Measurements from ENCODE around the gene AKR1C1. TPM values are rescaled to one million over a fixed set of nuclear protein-coding genes. Genes with fewer than 3 reads are reported as not detected.

AKR1C1 gene
- total and polyA plus RNA-seq, 2 donors (not counting 3 experiments of a cell fraction or from before 2014, with no cell fraction given), result 1.5 to 5.5 TPM

GRCh38 chr10:4934391-4934987, 28.7 kb upstream of the AKR1C1 start:
- H3K9me3 ChIP-seq (replicated peaks; ENCODE audit: control insufficient read depth, insufficient read depth, low read length), result no peaks in the 10 kb centered on the region
- H3K9me1 ChIP-seq (replicated peaks; ENCODE audit: control insufficient read depth, extremely low read depth, insufficient read depth, low read length), result no peaks in the 10 kb centered on the region
- no peak overlapping the region for H3K4me2 ChIP-seq (ENCODE audit: insufficient read depth, low read length)
- no peak overlapping the region for H2AFZ ChIP-seq (ENCODE audit: low read depth, low read length)
- ChIA-PET CTCF (no interaction called here), POLR2A (no interaction called here)
- no peak overlapping the region for H3K9ac ChIP-seq (replicated peaks; ENCODE audit: extremely low read depth, insufficient read depth, low read length)
- peaks cover under 1% of the 10 kb centered on the region for H3K4me1 ChIP-seq (ENCODE audit: control insufficient read depth, extremely low read depth, insufficient read depth, low read length)
- no peaks in the 10 kb centered on the region for H4K20me1 ChIP-seq (replicated peaks; ENCODE audit: control insufficient read depth, extremely low read depth, insufficient read depth, low read length)
- no peaks in the 10 kb centered on the region for H3K79me2 ChIP-seq (ENCODE audit: control insufficient read depth, insufficient read depth, low read length)
- H3K36me3 ChIP-seq (ENCODE audit: control insufficient read depth in 2 of 2, extremely low read depth in 1 of 2, insufficient read depth in 2 of 2, low read length in 2 of 2), result no peaks in the 10 kb centered on the region
- intact Hi-C loops (cut with micrococcal nuclease) (no loop called here), dilution Hi-C loops (cut with MboI; ENCODE audit: extremely low pct_ligation_motif_present, low sequenced_read_pairs) (no loop called here)
- H3K4me3 ChIP-seq (replicated peaks in 1 of 3; ENCODE audit: insufficient read depth in 1 of 3, low read depth in 1 of 3, low read length in 3 of 3), result no peak overlapping the region
- no peaks in the 10 kb centered on the region for H3K27me3 ChIP-seq (ENCODE audit: control insufficient read depth in 2 of 2, insufficient read depth in 2 of 2, low read length in 2 of 2)
- no peak for DNase-seq (ENCODE audit: low read depth, low spot score)
- H3K27ac ChIP-seq (ENCODE audit: insufficient read depth, low read depth, low read length), result no peak overlapping the region
- no TSS peak for BruUV-seq (replicated peaks)
- TF ChIP-seq POLR2A (IDR thresholded peaks at IDR 0.05; ENCODE audit: low read depth, low read length) (no peak), POLR2AphosphoS5 (IDR thresholded peaks at IDR 0.05; ENCODE audit: insufficient read depth, low read depth, low read length) (no peak), GATA2 (IDR thresholded peaks at IDR 0.05; ENCODE audit: insufficient read depth, insufficient read length, low read depth, low read length) (no peak), CTCF (IDR thresholded peaks at IDR 0.05; ENCODE audit: extremely low read depth in 1 of 2, insufficient read depth in 1 of 2, low read depth in 1 of 2, low read length in 2 of 2) (no peak), EZH2 (IDR thresholded peaks at IDR 0.05; ENCODE audit: borderline replicate concordance, low read depth, low read length, severe bottlenecking) (no peak), MYC (IDR thresholded peaks at IDR 0.05; ENCODE audit: low read depth, low read length) (no peak), FOS (IDR thresholded peaks at IDR 0.05; ENCODE audit: borderline replicate concordance, insufficient read depth, low read length) (no peak), MAX (IDR thresholded peaks at IDR 0.05; ENCODE audit: insufficient read depth, insufficient read length) (no peak), JUN (IDR thresholded peaks at IDR 0.05; ENCODE audit: borderline replicate concordance, insufficient read depth, insufficient read length, low read depth) (no peak)
- no peak for FAIRE-seq
